ENCODE results near the gene THOC5. TPM values are rescaled to one million over a fixed set of nuclear protein-coding genes. Genes with fewer than 3 reads are reported as not detected.

The THOC5 gene
- total RNA-seq, 2 donors from 2014 or later: 61.1 to 89.7 TPM

DNA sequence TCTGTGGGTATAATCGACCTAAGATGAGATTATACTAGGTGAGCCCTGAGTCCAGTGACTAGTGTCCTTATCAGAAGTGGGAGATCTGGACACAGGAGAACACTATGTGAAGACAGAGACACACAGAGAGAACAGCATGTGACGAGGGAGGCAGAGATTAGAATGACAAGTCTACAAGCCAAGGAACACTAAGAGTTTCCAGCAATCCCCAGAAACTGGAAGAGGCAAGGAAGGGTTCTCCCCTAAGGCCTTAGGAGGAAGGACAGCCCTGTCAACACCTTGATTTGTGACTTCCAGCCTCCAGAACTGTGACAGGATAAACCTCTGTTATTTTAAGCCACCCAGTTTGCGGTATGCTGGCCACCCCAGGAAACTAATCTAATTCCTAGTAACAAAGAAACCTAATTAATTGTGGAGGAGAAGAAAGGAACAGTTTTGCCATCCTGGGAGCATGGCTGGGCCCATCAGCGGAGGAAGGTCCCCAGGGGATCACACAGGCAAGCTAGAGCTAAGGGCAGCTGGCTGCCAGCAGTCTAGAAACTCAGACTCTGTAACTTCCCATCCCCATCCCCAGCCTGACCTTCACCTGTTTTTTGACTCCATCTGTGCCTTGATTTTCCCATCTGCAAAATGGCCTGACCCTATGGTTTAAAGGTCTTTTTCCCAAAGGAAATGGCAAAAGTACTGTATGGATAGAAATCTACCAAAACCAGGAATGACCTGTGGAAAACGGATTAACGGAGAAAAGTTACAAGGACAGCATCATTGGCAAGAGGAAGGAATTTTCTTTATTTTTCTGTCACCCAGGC is 10.3 kb upstream of the THOC5 start:
- Mint-ChIP-seq H3K4me1 (no peaks in the 10 kb centered on the region), H3K36me3 (ENCODE audit: low read depth) (peaks cover 69% of the 10 kb centered on the region), H3K27me3 (ENCODE audit: insufficient read depth) (no peaks in the 10 kb centered on the region), H3K9me3 (no peaks in the 10 kb centered on the region), H3K27ac (no peak overlapping the region), H3K4me3 (no peak overlapping the region)
- no peak for DNase-seq
- WGBS, 2 experiments (ENCODE audit: insufficient coverage in 1 of 2, insufficient read length in 1 of 2): 93 to 98% methylated on average over 6 of the region's 6 CpGs
- no peak overlapping the region for H3K4me3 ChIP-seq (ENCODE audit: low read length)
- H3K9ac ChIP-seq (ENCODE audit: extremely low read depth, low read length, poor library complexity, severe bottlenecking): no peak overlapping the region
- H3K27me3 ChIP-seq (ENCODE audit: control insufficient read depth, insufficient read depth, low read length, poor library complexity, severe bottlenecking): no peaks in the 10 kb centered on the region
- TF ChIP-seq, protein P1, sequence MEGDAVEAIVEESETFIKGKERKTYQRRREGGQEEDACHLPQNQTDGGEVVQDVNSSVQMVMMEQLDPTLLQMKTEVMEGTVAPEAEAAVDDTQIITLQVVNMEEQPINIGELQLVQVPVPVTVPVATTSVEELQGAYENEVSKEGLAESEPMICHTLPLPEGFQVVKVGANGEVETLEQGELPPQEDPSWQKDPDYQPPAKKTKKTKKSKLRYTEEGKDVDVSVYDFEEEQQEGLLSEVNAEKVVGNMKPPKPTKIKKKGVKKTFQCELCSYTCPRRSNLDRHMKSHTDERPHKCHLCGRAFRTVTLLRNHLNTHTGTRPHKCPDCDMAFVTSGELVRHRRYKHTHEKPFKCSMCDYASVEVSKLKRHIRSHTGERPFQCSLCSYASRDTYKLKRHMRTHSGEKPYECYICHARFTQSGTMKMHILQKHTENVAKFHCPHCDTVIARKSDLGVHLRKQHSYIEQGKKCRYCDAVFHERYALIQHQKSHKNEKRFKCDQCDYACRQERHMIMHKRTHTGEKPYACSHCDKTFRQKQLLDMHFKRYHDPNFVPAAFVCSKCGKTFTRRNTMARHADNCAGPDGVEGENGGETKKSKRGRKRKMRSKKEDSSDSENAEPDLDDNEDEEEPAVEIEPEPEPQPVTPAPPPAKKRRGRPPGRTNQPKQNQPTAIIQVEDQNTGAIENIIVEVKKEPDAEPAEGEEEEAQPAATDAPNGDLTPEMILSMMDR (conservative IDR thresholded peaks at IDR 0.05): no peak
- no peaks in the 10 kb centered on the region for H3K4me1 ChIP-seq (ENCODE audit: control insufficient read depth, insufficient read depth, low read length)
- no peak overlapping the region for H3K27ac ChIP-seq (ENCODE audit: low read depth, low read length)
- H3K9me3 ChIP-seq (ENCODE audit: control insufficient read depth, low read length): no peaks in the 10 kb centered on the region
- peaks cover 71% of the 10 kb centered on the region for H3K36me3 ChIP-seq (ENCODE audit: control insufficient read depth, insufficient read depth, low read length)

DNA sequence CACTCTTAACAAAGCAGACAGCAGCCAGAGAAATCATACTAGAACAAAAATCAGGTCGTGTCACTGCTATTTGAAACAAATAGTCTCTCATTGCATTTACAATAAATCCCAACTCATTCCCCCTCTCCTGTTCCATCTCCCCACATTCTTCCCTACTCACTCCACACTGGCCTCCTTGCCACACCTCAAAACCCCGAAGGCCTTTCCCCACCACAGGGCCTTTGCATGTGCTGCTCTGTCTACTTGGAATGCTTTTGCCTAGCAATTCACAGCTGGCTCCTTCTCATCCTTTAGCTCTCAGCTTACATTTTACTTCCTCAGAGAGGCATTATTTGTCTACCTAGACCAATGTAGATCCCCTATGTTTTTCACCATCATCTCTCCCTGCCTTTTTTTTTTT is 6.3 kb upstream of the THOC5 start:
- no peaks in the 10 kb centered on the region for H3K27me3 Mint-ChIP-seq (ENCODE audit: insufficient read depth)
- H3K27ac Mint-ChIP-seq: peak overlapping the region; percentile 33
- Histone ChIP-seq H3K4me1 (ENCODE audit: control insufficient read depth, insufficient read depth, low read length) (no peaks in the 10 kb centered on the region), H3K27me3 (ENCODE audit: control insufficient read depth, insufficient read depth, low read length, poor library complexity, severe bottlenecking) (no peaks in the 10 kb centered on the region), H3K36me3 (ENCODE audit: control insufficient read depth, insufficient read depth, low read length) (peaks cover 67% of the 10 kb centered on the region), H3K9me3 (ENCODE audit: control insufficient read depth, low read length) (no peaks in the 10 kb centered on the region), H3K4me3 (ENCODE audit: low read length) (no peak overlapping the region), H3K27ac (ENCODE audit: low read depth, low read length) (no peak overlapping the region), H3K9ac (ENCODE audit: extremely low read depth, low read length, poor library complexity, severe bottlenecking) (no peak overlapping the region)
- TF ChIP-seq, protein P1 (conservative IDR thresholded peaks at IDR 0.05): no peak
- no peak for DNase-seq
- WGBS, 2 experiments (ENCODE audit: insufficient coverage in 1 of 2, insufficient read length in 1 of 2): 92 to 99% methylated on average over 2 of the region's 2 CpGs
- H3K4me1 Mint-ChIP-seq: no peaks in the 10 kb centered on the region
- no peak overlapping the region for H3K4me3 Mint-ChIP-seq
- H3K36me3 Mint-ChIP-seq (ENCODE audit: low read depth): peaks cover 80% of the 10 kb centered on the region
- no peaks in the 10 kb centered on the region for H3K9me3 Mint-ChIP-seq

DNA sequence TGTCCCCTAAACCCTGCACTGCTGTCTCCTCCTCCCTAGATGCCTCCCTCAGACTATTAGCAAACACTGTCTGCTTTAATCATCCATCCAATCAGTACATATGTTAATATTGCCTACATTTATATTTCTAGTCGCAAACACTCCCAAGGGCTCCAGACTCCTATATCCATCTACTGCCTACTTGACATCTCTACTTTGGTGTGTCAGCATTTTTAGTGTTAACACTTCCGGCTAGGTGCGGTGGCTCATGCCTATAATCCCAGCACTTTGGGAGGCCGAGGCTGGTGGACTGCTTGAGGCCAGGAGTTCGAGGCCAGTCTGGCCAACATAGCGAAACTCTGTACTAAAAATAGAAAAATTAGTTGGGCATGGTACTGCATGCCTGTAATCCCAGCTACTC is 5.5 kb upstream of the THOC5 start:
- Mint-ChIP-seq H3K4me3 (no peak overlapping the region), H3K27me3 (ENCODE audit: insufficient read depth) (no peaks in the 10 kb centered on the region), H3K27ac (no peak overlapping the region), H3K36me3 (ENCODE audit: low read depth) (peaks cover 75% of the 10 kb centered on the region), H3K9me3 (no peaks in the 10 kb centered on the region), H3K4me1 (no peaks in the 10 kb centered on the region)
- TF ChIP-seq, protein P1 (conservative IDR thresholded peaks at IDR 0.05): no peak
- Histone ChIP-seq H3K27ac (ENCODE audit: low read depth, low read length) (no peak overlapping the region), H3K36me3 (ENCODE audit: control insufficient read depth, insufficient read depth, low read length) (peaks cover 64% of the 10 kb centered on the region), H3K4me1 (ENCODE audit: control insufficient read depth, insufficient read depth, low read length) (no peaks in the 10 kb centered on the region), H3K9me3 (ENCODE audit: control insufficient read depth, low read length) (no peaks in the 10 kb centered on the region), H3K4me3 (ENCODE audit: low read length) (no peak overlapping the region), H3K27me3 (ENCODE audit: control insufficient read depth, insufficient read depth, low read length, poor library complexity, severe bottlenecking) (no peaks in the 10 kb centered on the region), H3K9ac (ENCODE audit: extremely low read depth, low read length, poor library complexity, severe bottlenecking) (no peak overlapping the region)
- DNase-seq: no peak
- 92 to 97% methylated on average over 6 of the region's 6 CpGs for WGBS, 2 experiments (ENCODE audit: insufficient coverage in 1 of 2, insufficient read length in 1 of 2)
